Activated CD8-positive, alpha-beta memory T cell treated with anti-CD3 and anti-CD28 coated beads, Interleukin-2, amount 50 U/mL, for 4 hours (primary cell): Measurements from ENCODE around the gene CNOT6L.
"Not testable (repeated sequence)": the region's sequence is repeated elsewhere in the genome, so short reads cannot be mapped to it uniquely, and the experiment has no call there.

Experiments used
- DNase-seq: peaks from one replicate; pipeline ENCODE4 v3.0.0-alpha.2; 2020

CNOT6L gene

GRCh38 chr4:77818602-77819403 lies at the start of gene CNOT6L:
TSS of gene CNOT6L (minus strand) at chr4:77819368. CDS start at chr4:77819308, 60 bp downstream.
- peak; percentile 49 for DNase-seq

- DNase-seq, result no peak
These were observed 46.1 kb upstream of the CNOT6L start for GRCh38 chr4:77865259-77865658.

GRCh38 chr4:77863341-77863740 lies 44.2 kb upstream of the CNOT6L start:
- not testable (repeated sequence) for DNase-seq

- peak; percentile 83 for DNase-seq
These were observed 43.5 kb upstream of the CNOT6L start, which contains the start of gene MRPL1 for GRCh38 chr4:77862478-77863216. TSS of gene MRPL1 (plus strand) at chr4:77862830. CDS start at chr4:77862849, 19 bp downstream.

- no peak for DNase-seq
These were observed 42.3 kb upstream of the CNOT6L start for GRCh38 chr4:77861495-77861894.

GRCh38 chr4:77859256-77859655 lies 40.1 kb upstream of the CNOT6L start:
- DNase-seq, result no peak

GRCh38 chr4:77856152-77856551 lies 37.0 kb upstream of the CNOT6L start:
- no peak for DNase-seq

GRCh38 chr4:77854431-77855111 lies 35.4 kb upstream of the CNOT6L start:
- DNase-seq, result no peak

GRCh38 chr4:77852892-77853495 lies 33.8 kb upstream of the CNOT6L start:
- DNase-seq, result peak; percentile 53

- DNase-seq, result no peak
These were observed 30.3 kb upstream of the CNOT6L start for GRCh38 chr4:77849278-77849965.

GRCh38 chr4:77848508-77848907 lies 29.3 kb upstream of the CNOT6L start:
- DNase-seq, result no peak

GRCh38 chr4:77845929-77846328 lies 26.8 kb upstream of the CNOT6L start:
- no peak for DNase-seq

GRCh38 chr4:77845400-77845799 lies 26.2 kb upstream of the CNOT6L start:
- DNase-seq, result no peak

- no peak for DNase-seq
These were observed 25.2 kb upstream of the CNOT6L start for GRCh38 chr4:77844363-77844762.

GRCh38 chr4:77843628-77844027 lies 24.5 kb upstream of the CNOT6L start:
- DNase-seq, result no peak

GRCh38 chr4:77834403-77834802 lies 15.2 kb upstream of the CNOT6L start:
- no peak for DNase-seq

GRCh38 chr4:77833126-77833724 lies 14.1 kb upstream of the CNOT6L start:
- DNase-seq, result no peak

GRCh38 chr4:77827343-77827742 lies 8.2 kb upstream of the CNOT6L start:
- DNase-seq, result no peak

GRCh38 chr4:77826275-77826674 lies 7.1 kb upstream of the CNOT6L start:
- DNase-seq, result no peak

GRCh38 chr4:77821775-77822174 lies 2.6 kb upstream of the CNOT6L start:
- peak; percentile 47 for DNase-seq

- DNase-seq, result no peak
These were observed 1.7 kb upstream of the CNOT6L start for GRCh38 chr4:77820649-77821561.
